Rectal smooth muscle tissue (tissue), 1 donor: ENCODE results near the gene TMEM126A.
"Not testable (repeated sequence)": the region's sequence is repeated elsewhere in the genome, so short reads cannot be mapped to it uniquely, and the experiment has no call there.

ENCODE experiments used
- H3K27ac ChIP-seq: one replicate; pipeline ENCODE4 v1.7.0; 2013; ENCODE audit warnings: low read depth, low read length, inconsistent platforms
- H3K27me3 ChIP-seq: one replicate; pipeline ENCODE4 v1.7.0; 2013; ENCODE audit warnings: low read length; ENCODE audit not compliant: control insufficient read depth, insufficient read depth
- H3K36me3 ChIP-seq: one replicate; pipeline ENCODE4 v1.7.0; 2013; ENCODE audit warnings: low read length; ENCODE audit not compliant: control insufficient read depth, insufficient read depth
- H3K4me1 ChIP-seq: one replicate; pipeline ENCODE4 v1.7.0; 2013; ENCODE audit warnings: low read length; ENCODE audit not compliant: control insufficient read depth, insufficient read depth
- H3K4me3 ChIP-seq: one replicate; pipeline ENCODE4 v1.7.0; 2013; ENCODE audit warnings: low read length
- H3K9ac ChIP-seq: one replicate; pipeline ENCODE4 v1.7.0; 2013; ENCODE audit warnings: low read length

Gene TMEM126A

GRCh38 chr11:85627998-85628770, 19.6 kb upstream of the TMEM126A start, which contains the start of gene TMEM126B:
Gene TMEM126B, plus strand, starts transcription at chr11:85628593. Its CDS starts 15 bp downstream, at chr11:85628608.
- Histone ChIP-seq H3K27me3 (no peaks in the 10 kb centered on the region), H3K9ac (peak within 1 kb of the TSS; percentile 61), H3K27ac (peak within 1 kb of the TSS; percentile 81), H3K4me1 (peaks cover 6% of the 10 kb centered on the region), H3K36me3 (no peaks in the 10 kb centered on the region), H3K4me3 (peak within 1 kb of the TSS; percentile 87)

DNA sequence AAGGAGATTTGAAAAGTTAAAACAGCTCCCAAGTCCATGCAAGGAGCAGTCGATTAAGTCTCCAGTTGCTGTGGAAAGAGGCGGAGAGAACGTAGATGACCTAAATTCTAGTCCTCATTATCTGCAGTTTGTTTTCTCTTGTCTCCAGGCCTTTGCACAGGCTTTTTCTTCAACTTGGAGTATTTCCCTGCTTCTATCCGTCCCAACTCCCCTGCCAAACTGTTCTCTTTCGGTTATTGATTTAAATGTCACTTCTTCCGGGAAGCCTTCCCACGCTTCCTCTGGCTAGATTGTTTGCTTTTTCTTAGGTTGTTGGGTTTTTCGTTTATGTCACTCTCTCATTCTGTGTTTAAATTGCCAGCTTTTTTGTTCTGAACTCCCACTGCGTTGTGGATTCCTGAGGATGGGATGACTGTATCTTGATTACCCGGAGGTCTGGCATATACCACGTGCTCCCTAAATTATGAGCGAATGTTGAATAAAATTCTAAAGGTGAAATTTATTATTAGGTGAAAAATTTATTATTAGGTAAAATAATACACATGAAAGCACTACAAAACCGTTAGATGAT, 18.9 kb upstream of the TMEM126A start:
- H3K9ac ChIP-seq, result peak overlapping the region; percentile 43
- peaks cover 6% of the 10 kb centered on the region for H3K4me1 ChIP-seq
- H3K36me3 ChIP-seq, result no peaks in the 10 kb centered on the region
- peak overlapping the region; percentile 57 for H3K27ac ChIP-seq
- H3K4me3 ChIP-seq, result peak overlapping the region; percentile 86
- no peaks in the 10 kb centered on the region for H3K27me3 ChIP-seq

- H3K27me3 ChIP-seq, result no peaks in the 10 kb centered on the region
- H3K4me1 ChIP-seq, result no peaks in the 10 kb centered on the region
- H3K27ac ChIP-seq, result no peak overlapping the region
- H3K4me3 ChIP-seq, result no peak overlapping the region
- H3K9ac ChIP-seq, result no peak overlapping the region
- H3K36me3 ChIP-seq, result no peaks in the 10 kb centered on the region
These were observed 13.0 kb upstream of the TMEM126A start for GRCh38 chr11:85634747-85635146.

GRCh38 chr11:85643191-85643614, 4.6 kb upstream of the TMEM126A start:
- H3K4me1 ChIP-seq, result no peaks in the 10 kb centered on the region
- no peak overlapping the region for H3K4me3 ChIP-seq
- H3K9ac ChIP-seq, result no peak overlapping the region
- H3K27ac ChIP-seq, result no peak overlapping the region
- no peaks in the 10 kb centered on the region for H3K36me3 ChIP-seq
- no peaks in the 10 kb centered on the region for H3K27me3 ChIP-seq

DNA sequence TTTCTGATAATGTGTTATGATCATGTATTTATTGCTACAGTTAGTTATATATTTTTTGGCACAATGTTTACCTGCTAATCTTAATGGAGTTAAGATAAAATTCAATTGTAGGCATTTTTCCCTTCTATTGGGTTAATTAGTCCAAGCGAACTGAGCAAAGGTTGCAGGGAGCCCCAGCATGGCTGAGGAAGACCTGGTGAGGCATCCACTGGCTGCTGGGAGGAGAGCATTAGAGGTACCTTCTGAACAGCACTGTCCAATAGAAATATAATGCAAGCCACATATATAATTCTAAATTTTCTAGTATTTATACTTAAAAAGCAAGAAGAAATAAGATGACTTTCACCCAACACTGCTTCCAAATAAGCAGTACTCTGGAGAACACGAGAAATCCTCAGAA, 689 bp upstream of the TMEM126A start:
- Histone ChIP-seq H3K27ac (peak overlapping the region; percentile 62), H3K4me3 (peak overlapping the region; percentile 94), H3K4me1 (no peaks in the 10 kb centered on the region), H3K36me3 (no peaks in the 10 kb centered on the region), H3K9ac (peak overlapping the region; percentile 52), H3K27me3 (no peaks in the 10 kb centered on the region)

DNA sequence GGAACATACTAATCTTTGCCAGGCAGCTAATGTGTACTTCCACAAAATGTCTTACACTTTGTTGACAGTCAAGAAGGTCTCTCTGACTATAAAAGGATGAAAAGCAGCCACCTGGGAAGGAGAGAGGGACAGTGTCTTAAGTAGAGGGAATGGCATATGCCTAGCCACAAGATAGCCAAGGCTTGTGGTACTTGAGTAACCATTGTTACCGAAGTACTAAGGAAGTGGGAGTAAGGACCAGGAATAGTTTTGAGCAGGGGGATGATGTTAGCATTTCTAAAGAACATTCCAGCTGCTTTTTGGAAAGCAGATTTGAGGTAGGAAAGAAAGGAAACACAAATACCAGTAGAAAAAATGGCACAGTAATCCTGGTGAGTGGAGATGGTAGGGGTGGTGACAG, 3.4 kb downstream of the TMEM126A start:
- peaks cover 2% of the 10 kb centered on the region for H3K36me3 ChIP-seq
- no peaks in the 10 kb centered on the region for H3K27me3 ChIP-seq
- no peak overlapping the region for H3K9ac ChIP-seq
- H3K4me3 ChIP-seq, result no peak overlapping the region
- H3K27ac ChIP-seq, result no peak overlapping the region
- no peaks in the 10 kb centered on the region for H3K4me1 ChIP-seq

DNA sequence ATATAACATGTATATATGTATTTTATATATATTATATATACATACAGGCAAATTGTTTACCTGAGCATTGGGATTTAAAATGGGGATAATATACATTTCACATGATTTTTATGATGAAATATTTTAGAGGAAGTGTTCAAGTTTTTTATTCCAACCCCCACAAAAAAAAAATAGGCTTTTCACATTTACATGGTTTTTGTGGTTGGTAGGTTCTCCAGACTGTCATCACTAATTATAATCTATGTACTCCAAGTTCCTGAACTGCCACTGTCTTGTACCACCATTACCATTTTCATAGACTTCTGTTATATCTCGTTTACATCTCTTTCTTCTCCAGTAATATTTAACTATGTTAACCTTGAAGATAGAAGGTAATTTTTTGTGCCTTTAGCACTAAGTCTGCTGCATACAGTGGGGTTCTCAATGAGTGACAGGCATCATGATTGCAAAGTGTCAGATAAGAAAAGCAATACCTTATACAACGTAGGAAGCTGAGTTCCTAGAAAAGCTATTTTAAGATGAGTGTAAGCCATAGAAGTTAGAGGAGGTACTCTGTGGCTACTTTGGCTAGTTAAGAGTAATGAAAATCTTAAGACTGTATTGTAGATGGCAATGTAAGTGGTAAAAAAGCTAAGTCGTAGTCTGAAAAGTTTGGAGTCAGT, 5.2 kb downstream of the TMEM126A start:
- H3K27ac ChIP-seq, result no peak overlapping the region
- no peaks in the 10 kb centered on the region for H3K4me1 ChIP-seq
- H3K4me3 ChIP-seq, result no peak overlapping the region
- H3K27me3 ChIP-seq, result no peaks in the 10 kb centered on the region
- no peak overlapping the region for H3K9ac ChIP-seq
- peaks cover 2% of the 10 kb centered on the region for H3K36me3 ChIP-seq

- H3K27ac ChIP-seq, H3K36me3 ChIP-seq, H3K27me3 ChIP-seq, H3K9ac ChIP-seq, H3K4me3 ChIP-seq, H3K4me1 ChIP-seq: not testable (repeated sequence)
These were observed 6.6 kb downstream of the TMEM126A start for GRCh38 chr11:85654343-85654742.

DNA sequence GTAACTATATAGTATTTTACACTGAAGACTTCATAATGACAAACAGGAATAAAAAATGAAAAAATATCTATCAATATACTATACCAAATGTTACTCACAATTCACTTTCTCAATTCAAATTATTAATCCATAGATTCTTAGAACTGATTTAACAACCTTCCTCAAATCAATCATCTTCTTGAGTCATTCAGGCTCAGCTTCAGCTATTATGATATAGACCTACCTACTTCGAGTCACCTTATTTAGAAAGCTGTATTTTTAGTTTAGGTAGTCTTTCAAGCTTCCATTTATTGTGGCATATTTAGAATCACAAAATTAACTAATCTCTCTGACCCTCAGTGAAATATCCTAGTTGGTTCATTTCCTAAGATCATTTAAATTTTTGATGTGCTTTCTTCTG, 9.0 kb downstream of the TMEM126A start:
- Histone ChIP-seq H3K27ac (no peak overlapping the region), H3K4me3 (no peak overlapping the region), H3K4me1 (peaks cover 6% of the 10 kb centered on the region), H3K27me3 (no peaks in the 10 kb centered on the region), H3K36me3 (peaks cover 5% of the 10 kb centered on the region), H3K9ac (no peak overlapping the region)

DNA sequence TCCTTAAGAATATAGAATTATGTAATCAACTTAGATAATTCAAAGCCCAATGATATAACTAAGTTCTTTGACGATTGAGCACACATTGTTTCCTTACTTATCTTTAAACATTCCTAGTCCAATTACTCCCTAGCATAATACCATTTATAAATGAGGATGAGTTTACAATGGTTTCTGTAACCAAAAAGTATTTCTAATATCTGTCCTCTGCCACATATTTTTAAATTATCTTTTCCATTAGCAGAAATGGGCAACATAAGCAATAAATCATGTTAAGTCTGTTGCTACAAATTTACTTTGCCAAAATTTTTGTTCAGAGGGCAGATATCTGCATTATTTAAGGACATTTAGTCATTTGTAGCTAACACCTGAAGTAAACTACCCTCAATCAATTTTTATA, 10.4 kb downstream of the TMEM126A start:
- peaks cover 5% of the 10 kb centered on the region for H3K36me3 ChIP-seq
- no peaks in the 10 kb centered on the region for H3K27me3 ChIP-seq
- H3K9ac ChIP-seq, result no peak overlapping the region
- H3K4me1 ChIP-seq, result peaks cover 17% of the 10 kb centered on the region
- H3K27ac ChIP-seq, result no peak overlapping the region
- H3K4me3 ChIP-seq, result no peak overlapping the region

DNA sequence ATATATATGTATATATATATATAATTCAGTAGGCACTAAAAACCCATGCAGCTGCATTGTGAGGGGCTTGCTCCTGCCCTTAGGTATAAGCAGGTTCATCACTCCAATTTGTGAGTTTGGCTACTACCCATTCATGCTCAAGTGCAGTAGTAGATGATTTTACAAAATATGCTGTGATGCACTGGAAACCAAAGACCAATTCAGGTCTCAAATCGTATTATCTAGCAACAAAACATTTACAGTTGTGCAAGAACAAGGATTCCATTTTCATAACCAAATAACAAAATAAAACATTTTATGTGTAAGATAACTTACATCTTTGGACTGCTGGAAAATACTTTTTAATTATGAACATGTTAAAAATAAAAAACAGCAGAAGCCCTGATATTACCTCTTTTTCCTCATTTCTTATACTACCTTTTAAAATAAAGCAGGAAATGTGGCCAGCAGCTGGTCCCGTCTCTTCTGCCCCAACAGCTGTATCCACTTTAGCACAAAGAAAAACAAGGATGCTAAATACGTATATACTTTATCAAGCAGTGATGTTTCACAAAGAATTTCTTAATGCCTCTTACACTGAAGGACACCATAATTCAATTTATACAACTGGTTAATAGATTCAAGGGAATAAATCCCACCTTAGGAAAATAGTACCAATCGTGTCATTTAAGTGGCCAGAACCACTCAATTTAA, 14.4 kb downstream of the TMEM126A start:
- Histone ChIP-seq H3K36me3 (peaks cover 3% of the 10 kb centered on the region), H3K9ac (no peak overlapping the region), H3K4me3 (peak overlapping the region; percentile 34), H3K27ac (no peak overlapping the region), H3K4me1 (peaks cover 17% of the 10 kb centered on the region), H3K27me3 (no peaks in the 10 kb centered on the region)

GRCh38 chr11:85663080-85663752, 15.4 kb downstream of the TMEM126A start:
- peak overlapping the region; percentile 100 for H3K4me3 ChIP-seq
- H3K27ac ChIP-seq, result peak overlapping the region; percentile 93
- no peaks in the 10 kb centered on the region for H3K27me3 ChIP-seq
- H3K4me1 ChIP-seq, result peaks cover 17% of the 10 kb centered on the region
- peak overlapping the region; percentile 95 for H3K9ac ChIP-seq
- H3K36me3 ChIP-seq, result peaks cover 3% of the 10 kb centered on the region
